ENCODE measurements around the gene DYSF. TPM values are rescaled to one million over a fixed set of nuclear protein-coding genes. Genes with fewer than 3 reads are reported as not detected.

DYSF gene
- polyA plus RNA-seq, 1 experiment, result 1.3 TPM

- ChIA-PET POLR2A (no interaction called here), CTCF (interaction anchor here (0.9 kb wide), 1 partner anchor 10 kb away, joined by 3 read pairs; no protein-coding TSS in a partner anchor)
- no peak for DNase-seq (ENCODE audit: low read depth)
- TF ChIP-seq, protein P1, sequence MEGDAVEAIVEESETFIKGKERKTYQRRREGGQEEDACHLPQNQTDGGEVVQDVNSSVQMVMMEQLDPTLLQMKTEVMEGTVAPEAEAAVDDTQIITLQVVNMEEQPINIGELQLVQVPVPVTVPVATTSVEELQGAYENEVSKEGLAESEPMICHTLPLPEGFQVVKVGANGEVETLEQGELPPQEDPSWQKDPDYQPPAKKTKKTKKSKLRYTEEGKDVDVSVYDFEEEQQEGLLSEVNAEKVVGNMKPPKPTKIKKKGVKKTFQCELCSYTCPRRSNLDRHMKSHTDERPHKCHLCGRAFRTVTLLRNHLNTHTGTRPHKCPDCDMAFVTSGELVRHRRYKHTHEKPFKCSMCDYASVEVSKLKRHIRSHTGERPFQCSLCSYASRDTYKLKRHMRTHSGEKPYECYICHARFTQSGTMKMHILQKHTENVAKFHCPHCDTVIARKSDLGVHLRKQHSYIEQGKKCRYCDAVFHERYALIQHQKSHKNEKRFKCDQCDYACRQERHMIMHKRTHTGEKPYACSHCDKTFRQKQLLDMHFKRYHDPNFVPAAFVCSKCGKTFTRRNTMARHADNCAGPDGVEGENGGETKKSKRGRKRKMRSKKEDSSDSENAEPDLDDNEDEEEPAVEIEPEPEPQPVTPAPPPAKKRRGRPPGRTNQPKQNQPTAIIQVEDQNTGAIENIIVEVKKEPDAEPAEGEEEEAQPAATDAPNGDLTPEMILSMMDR (IDR thresholded peaks at IDR 0.05; ENCODE audit: insufficient read depth, low read depth, low read length), result no peak
- no peaks in the 10 kb centered on the region for H3K27me3 ChIP-seq (ENCODE audit: control insufficient read depth, insufficient read depth, low read length)
- H3K4me3 ChIP-seq (ENCODE audit: low read depth, low read length), result no peak overlapping the region
- H3K36me3 ChIP-seq (ENCODE audit: control insufficient read depth, insufficient read depth, low read length), result peaks cover 2% of the 10 kb centered on the region; the same call in 1 of the 2 replicates
These were observed 34.2 kb upstream of the DYSF start for GRCh38 chr2:71419145-71419544.

- TF ChIP-seq, protein P1 (IDR thresholded peaks at IDR 0.05; ENCODE audit: insufficient read depth, low read depth, low read length), result no peak
- H3K4me3 ChIP-seq (ENCODE audit: low read depth, low read length), result no peak overlapping the region
- DNase-seq (ENCODE audit: low read depth), result no peak
- H3K36me3 ChIP-seq (ENCODE audit: control insufficient read depth, insufficient read depth, low read length), result peaks cover 2% of the 10 kb centered on the region; the same call in 1 of the 2 replicates
- CTCF ChIA-PET, result no interaction called here
- H3K27me3 ChIP-seq (ENCODE audit: control insufficient read depth, insufficient read depth, low read length), result no peaks in the 10 kb centered on the region
- POLR2A ChIA-PET, result no interaction called here
These were observed 33.4 kb upstream of the DYSF start for GRCh38 chr2:71419976-71420375.

DNA sequence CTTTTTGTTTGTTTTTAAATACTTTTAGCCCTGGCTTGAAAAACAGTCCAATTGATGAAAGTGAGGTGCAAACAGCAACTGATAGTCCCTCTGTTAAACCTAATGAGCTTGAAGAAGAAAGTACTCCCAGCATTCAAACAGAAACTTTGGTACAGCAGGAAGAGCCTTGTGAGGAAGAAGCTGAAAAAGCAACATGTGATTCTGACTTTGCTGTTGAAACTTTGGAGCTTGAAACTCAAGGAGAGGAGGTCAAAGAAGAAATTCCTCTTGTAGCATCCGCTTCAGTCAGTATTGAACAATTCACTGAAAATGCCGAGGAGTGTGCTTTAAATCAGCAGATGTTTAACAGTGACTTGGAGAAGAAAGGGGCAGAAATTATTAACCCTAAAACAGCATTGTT, 30.6 kb upstream of the DYSF start:
- POLR2A ChIA-PET, result no interaction called here
- Histone ChIP-seq H3K4me3 (ENCODE audit: low read depth, low read length) (no peak overlapping the region), H3K27me3 (ENCODE audit: control insufficient read depth, insufficient read depth, low read length) (no peaks in the 10 kb centered on the region), H3K36me3 (ENCODE audit: control insufficient read depth, insufficient read depth, low read length) (peaks cover 9% of the 10 kb centered on the region)
- DNase-seq (ENCODE audit: low read depth), result no peak
- TF ChIP-seq, protein P1 (IDR thresholded peaks at IDR 0.05; ENCODE audit: insufficient read depth, low read depth, low read length), result no peak
- CTCF ChIA-PET, result no interaction called here

GRCh38 chr2:71423817-71424420, 29.4 kb upstream of the DYSF start:
- CTCF ChIA-PET, result interaction anchor here (1.4 kb wide), 1 partner anchor 10 kb away, joined by 3 read pairs; no protein-coding TSS in a partner anchor
- DNase-seq (ENCODE audit: low read depth), result no peak
- POLR2A ChIA-PET, result interaction anchor here (0.7 kb wide), 1 partner anchor 43 kb away, joined by 6 read pairs; no protein-coding TSS in a partner anchor
- no peaks in the 10 kb centered on the region for H3K27me3 ChIP-seq (ENCODE audit: control insufficient read depth, insufficient read depth, low read length)
- TF ChIP-seq, protein P1 (IDR thresholded peaks at IDR 0.05; ENCODE audit: insufficient read depth, low read depth, low read length), result no peak
- H3K4me3 ChIP-seq (ENCODE audit: low read depth, low read length), result no peak overlapping the region
- H3K36me3 ChIP-seq (ENCODE audit: control insufficient read depth, insufficient read depth, low read length), result peaks cover 12% of the 10 kb centered on the region

GRCh38 chr2:71426721-71427120, 26.6 kb upstream of the DYSF start:
- TF ChIP-seq, protein P1 (IDR thresholded peaks at IDR 0.05; ENCODE audit: insufficient read depth, low read depth, low read length), result no peak
- Histone ChIP-seq H3K4me3 (ENCODE audit: low read depth, low read length) (no peak overlapping the region), H3K27me3 (ENCODE audit: control insufficient read depth, insufficient read depth, low read length) (no peaks in the 10 kb centered on the region), H3K36me3 (ENCODE audit: control insufficient read depth, insufficient read depth, low read length) (peaks cover 13% of the 10 kb centered on the region)
- DNase-seq (ENCODE audit: low read depth), result no peak
- CTCF ChIA-PET, result interaction anchor here (0.6 to 1.2 kb wide), 3 partner anchors 13 to 128 kb away, joined by 3 to 4 read pairs (median 3); no protein-coding TSS in a partner anchor
- POLR2A ChIA-PET, result no interaction called here
